HG03066 (cell line): ENCODE results near the gene NOVA1.

Source experiments
- ATAC-seq: cut with Tn5 transposase; IDR thresholded peaks from one replicate; pipeline ENCODE4 v1.9.1; 2021; ENCODE audit warnings: low read depth; ENCODE audit not compliant: unreplicated experiment

Gene NOVA1

DNA sequence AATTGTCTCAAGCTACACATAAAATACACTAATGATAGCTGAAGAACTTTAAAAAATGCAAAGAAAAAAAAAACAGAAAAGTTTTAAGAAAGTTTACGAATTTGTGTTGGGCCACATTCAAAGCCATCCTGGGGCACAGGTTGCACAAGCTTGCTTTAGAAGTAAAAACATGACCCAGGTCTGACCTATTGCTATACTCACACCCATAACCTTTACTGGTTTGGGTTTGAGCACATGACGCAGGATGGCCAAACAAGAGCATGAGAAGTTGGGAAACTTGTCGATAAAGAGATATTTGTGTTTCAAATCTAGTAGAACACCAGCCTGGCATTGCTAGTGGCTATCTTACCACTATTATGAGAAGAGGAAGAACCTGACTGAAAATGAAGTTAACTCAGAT, 143.7 kb downstream of the NOVA1 start:
- no peak for ATAC-seq

DNA sequence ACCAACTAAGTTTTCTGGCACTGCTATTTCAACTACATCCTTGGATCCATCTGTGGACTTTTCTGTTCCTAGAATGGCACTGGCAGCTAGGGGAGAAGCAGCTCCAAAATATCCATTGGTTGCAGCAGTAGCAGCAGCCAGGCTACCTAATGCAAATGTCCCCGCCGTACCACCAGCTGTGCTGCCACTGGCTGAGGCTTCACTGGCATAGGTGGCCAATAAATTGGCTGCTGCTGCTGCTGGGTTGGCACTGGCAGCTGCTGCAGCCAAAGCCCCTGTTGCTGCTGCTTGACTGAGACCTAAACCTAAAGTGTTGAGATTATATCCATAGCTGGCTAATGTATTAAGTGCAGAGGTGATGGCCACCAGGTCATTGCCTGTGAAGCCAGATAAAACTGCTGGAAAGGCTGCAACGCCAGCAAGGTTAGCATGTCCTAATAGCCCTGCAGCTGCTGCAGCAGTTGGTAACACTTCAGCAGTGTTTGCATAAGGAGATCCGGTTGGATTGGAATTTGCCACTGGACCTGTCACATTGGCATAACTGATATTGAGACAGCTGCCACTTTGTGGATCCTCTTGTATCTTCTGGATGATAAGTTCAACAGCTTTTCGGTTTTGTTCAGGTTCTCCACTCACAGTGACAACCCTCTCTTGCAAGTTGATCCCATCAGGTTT, 149.5 kb downstream of the NOVA1 start:
- no peak for ATAC-seq

DNA sequence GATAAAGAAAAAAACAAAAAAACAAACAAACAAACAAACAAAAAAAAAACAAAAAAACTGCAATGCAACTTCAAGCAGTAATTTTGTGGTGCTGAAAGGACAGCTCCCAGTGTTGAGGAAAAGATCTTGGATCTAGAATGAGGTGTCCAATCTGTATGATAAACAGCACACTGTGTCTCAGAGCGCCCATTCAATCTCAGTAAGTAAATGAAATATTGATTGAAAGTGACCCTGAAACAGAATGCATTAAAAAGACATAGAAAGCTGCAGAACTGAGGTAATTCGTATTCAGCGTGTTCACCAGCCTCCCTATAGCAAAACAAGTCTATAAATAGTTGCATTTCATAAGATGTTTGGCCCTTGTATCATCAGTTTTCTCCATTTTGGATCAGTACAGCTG, 153.0 kb downstream of the NOVA1 start:
- ATAC-seq, result no peak

DNA sequence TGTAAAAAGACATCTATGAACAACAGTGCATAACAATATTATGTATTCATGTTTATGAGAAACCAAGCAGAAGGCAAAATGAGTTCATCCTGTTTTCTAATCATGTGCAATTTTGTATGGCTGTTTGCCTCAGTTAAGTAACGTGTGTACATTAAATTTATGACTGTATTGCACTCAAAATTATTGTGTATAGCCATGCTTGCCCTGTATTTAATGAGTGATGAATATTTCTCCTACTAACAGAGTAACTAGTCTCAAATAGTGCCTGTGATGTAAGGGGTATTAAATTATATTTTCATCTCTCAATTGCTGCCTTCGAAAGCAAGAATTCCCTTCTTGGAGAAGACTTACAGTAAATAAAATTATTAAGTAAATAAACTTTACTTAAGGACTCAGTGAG, 154.2 kb downstream of the NOVA1 start:
- ATAC-seq, result no peak

DNA sequence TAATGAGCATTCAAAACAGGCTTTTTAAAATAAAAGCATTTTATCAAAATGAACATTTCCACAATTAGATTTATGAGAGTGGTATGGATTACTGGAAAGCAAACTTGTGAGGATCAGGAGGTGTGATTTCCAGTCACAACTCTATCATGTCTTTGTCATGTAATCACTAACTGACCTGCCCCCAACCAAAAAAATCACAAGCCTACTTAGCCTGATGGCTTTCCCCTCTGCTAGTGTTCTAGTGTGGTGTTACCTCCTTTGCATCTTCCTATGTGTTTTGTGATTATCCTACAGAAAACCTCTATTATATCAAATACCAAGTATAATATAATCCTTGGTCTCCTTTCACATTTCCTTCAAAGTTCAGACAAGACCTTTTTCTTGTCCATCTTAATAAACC, 168.6 kb downstream of the NOVA1 start:
- no peak for ATAC-seq

DNA sequence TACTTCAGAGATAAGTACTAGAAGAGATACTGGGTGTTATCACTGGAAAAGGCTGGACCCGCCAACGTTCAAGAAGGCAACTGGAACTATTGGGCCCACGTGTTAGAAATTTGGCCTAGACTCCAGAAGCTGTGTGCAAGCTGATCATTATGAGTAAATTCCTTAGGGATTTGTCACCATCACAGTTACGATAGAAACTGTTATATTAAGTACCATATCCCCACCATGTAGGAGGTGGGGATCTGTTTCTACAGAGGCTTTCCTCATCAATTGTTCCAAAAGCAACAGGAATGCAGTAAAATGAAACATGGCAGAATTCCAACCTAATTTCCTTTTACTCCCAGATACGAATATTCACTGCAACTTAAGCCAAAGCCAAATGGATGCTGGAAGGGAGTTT, 170.7 kb downstream of the NOVA1 start:
- no peak for ATAC-seq

DNA sequence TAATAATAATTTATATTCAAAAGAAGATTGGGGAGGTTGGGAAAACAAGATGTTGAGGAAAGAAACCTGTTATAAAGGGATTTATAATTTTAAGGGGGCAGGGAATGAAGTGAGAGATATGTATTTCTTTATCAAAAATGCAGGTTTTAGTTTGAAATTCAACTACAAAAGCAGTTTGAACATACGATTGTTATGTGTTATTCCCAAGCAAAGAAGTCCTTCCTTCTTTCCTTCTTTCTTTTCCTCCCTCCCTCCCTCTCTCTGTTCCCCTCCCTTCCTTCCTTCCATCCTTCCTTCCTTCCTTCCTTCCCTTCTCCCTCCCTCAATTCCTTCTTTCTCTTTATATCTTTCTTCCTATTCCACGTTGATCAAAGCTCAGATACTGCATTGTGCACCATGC, 173.3 kb downstream of the NOVA1 start:
- ATAC-seq, result no peak

DNA sequence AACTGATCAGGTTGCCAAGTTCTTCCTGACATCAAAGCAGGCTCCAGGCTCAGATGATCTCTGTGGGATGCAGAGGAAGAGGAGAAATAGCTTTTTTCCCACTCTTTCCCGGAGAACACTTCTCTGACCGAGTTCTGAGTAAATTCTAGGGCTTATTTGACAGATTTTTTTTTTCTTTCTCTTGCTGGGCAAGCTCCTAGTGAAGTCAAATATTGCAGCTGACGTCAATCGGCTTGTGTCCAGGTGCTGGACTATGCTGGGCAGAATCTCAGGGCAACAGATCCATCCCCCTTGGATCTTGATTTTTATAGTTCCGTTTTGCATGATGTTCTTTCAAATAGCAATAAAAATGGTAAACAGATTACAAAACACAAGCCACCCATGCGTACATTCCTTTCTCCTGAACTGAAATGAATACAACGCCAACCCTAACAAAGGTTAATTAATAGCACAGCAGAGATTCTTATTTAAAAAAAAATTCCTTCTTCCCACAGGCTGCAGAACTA, 182.2 kb downstream of the NOVA1 start:
- no peak for ATAC-seq

DNA sequence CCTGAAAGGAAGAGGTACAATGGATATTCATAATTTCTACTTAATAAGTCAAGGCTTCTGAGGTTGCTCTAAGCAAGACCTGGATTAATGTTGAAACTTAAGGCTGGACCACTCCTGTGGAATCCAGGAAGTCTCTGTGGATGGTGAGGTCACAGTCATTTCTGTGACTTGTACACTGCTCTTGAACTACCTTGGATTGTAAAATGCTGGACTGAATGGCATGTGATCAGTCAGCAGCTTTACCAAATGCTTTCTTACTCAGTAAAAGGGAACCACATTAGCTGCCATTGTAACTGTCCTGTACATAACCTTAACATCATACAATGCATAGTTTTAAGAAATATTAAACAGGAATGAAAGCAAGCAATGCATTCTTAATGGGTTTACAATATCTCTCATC, 182.9 kb downstream of the NOVA1 start:
- no peak for ATAC-seq

DNA sequence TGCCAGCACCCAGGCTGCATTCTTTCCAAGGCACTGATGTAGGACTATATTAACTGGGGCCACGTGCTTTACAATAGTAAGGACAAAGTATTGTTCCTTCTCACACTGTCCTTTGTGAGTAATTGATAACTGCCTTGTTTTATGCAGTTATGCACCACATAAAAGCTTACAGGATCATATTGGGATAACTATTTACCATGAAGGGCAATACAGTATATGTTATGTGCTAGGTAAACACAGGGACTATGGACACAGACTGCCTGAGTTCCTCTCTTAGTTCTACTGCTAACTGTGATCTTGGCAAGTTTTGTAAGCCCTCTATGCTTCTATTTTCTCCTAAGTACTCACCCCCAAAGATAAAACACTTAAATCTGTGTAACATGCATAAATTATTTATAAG, 183.7 kb downstream of the NOVA1 start:
- ATAC-seq, result no peak

DNA sequence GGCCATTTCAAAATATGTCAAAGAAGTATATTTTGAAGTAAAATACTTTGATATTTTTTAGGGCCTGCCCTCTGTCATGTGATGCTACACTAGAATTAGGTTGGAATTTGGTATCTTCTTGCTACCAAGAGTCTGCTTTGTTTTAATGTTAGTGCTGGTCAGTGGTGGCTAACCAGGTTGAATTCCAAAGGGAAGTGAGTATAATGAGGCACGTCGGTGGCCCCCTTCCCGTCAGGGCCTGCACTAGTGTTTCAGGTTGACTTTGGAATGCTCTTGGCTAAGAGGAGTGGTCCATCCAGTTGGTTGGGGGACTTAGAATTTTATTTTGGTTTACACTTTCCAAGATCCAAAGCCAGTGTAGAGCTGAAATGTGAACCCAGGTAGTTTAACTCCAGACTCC, 185.4 kb downstream of the NOVA1 start:
- ATAC-seq, result no peak

DNA sequence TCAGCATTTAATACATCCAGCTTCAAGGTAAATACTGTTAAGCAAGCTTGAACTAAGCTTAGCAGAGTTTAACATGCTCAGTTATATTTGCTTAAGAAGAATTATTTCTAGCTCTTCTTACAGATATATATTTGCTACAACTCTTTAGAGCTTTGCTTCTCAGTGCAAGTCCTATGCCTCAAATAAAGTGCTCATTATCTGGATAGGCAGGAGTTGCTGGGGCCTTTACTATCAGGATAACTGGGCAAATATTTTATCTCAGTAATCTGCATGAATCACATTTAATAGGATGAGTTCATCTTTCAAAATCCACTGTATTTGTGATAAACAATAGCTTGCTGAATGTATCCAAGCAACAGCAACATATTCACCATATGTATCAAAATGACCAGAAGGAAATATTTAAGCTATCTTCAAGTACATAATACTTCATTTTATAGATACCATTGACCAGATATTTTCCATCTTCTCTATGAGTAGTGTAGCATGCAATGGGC, 187.6 kb downstream of the NOVA1 start:
- no peak for ATAC-seq

DNA sequence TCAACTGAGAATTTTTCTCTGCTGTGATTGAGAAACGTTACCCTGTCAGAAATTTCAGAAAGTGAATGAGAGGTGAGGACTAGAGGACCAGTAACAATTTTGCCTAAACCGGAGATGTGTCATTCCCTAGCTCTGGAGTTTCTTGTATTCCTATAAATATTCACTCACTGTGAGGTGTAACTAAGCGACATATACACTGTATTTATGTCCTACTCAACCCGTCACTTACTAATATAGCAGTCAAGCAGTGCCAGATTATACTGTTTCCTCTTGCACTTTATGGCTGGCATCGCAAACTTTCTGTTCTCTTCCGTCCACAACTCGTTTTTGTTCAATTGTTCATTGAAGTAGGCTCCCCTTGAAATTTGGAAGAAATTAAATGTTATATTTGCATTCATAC, 192.9 kb downstream of the NOVA1 start:
- no peak for ATAC-seq

DNA sequence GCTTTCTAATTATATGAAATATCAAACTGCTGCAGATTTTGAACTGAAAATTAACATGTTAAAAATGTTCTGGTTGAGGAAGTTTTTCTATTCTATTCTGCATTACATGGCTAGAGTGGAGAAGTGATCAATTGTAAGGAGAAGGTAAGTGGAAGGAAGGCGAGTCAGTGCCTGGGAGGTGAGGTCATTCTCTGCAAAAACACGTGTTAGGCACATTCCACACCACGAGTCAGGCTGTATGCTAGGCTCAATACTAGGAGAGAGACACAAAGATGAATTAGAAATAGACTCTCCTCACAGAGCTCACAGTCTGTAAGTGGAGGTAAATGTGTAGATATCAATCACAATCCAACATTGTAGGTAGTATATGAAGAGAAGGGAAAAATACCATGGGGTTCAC, 194.1 kb downstream of the NOVA1 start:
- ATAC-seq, result no peak

DNA sequence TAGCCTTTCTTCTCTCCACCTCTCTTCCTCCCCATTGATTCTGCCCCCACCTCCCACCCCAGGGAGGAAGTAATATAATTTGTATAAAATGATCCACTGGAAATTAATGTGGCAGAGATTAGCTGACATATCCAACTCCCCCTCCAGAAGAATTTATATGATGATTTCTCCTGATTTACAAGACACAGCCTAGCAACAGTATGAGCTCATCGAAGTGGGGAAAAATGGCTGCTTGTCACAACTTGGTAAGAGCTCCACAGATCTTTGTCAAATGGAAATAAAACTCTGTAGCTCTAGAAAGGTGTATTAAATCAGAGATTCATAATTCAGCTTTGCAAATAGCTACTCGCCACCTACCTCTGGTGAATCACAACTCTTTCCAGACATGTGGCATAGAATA, 195.7 kb downstream of the NOVA1 start:
- no peak for ATAC-seq

DNA sequence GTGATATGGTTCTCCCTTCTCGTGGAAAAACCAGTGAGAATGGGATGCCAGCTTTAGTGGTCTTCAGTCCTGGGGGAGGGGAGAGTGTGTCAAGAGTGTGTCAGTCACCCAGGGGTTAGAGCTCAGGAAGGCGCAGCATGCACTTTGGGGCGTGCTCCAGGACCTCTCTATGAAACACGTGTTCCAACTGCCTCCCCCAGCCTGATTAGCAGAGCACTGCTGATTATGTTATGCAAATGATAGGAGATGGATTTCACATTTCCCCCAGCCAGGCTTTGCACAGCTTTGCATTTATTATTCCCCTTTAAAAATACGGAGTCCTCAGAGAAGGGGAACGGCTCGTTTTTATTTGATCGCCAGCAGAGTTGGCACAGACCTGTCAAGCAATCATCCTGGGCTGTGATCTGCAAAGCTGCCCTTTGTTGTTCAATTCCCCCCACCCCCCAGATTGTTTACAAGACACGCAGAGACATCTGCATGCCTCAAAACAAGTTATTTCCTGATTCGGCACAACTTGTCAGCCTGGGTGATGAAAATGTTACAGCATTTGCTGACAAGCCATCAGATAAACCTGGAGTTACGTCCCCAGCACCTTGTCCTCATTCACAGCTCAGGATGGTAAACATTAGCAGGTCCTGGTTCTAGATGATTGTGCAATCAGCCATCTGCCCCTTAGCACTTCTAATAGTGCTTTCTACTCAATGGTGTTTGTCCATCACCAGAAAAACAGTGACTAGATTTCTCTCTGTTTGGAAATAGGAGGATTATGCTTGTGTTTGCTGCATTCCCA, 196.5 kb downstream of the NOVA1 start:
- ATAC-seq, result no peak

DNA sequence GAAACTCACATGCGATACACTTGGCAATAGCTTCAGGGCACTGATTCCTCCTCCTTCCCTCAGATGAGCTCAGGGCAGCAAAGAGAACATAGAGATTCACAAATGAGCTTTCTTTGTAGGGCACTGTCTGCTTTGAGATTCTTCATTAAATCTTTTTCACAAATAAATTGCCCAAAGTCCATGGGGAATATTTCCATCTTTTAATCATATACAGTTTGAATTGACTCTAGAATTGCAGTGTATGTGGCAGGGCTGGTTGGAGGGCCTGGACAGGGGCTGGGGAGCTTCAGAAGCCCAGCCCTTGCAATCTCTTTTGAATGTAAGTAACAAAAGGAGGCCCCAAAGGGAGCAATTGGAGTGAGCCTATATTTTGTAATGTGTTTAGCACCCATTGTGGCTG, 197.5 kb downstream of the NOVA1 start:
- ATAC-seq, result no peak

DNA sequence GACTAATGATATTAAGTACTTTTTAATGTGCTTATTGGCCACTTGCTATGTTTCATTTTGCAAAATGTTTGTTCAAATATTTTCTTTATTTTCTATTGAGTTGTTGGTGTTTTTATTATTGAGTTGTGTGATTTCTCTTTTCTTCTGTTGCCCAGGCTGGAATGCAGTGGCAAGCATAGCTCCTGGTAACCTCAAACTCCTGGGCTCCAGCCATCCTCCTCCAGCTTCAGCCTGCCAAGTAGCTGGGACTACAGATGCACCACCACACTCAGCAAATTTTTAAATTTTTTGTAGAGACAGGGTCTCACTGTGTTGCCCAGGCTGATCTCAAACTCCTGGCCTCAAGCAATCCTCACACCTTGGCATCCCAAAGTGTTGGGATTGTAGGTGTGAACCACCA, 199.2 kb downstream of the NOVA1 start:
- ATAC-seq, result no peak
